ENCODE results near the gene SENP8. TPM values are rescaled to one million over a fixed set of nuclear protein-coding genes. Genes with fewer than 3 reads are reported as not detected.

The SENP8 gene
- total and polyA plus RNA-seq, 2 of the 8 experiments (the other 6 are each of a cell fraction or from before 2014, with no cell fraction given): 4.1 to 6.0 TPM

- Histone ChIP-seq H3K56ac (replicated peaks; ENCODE audit: insufficient read length, low read depth, low read length) (no peak overlapping the region), H3K4me2 (ENCODE audit: insufficient read depth in 1 of 2, low read depth in 2 of 2, low read length in 2 of 2) (no peak overlapping the region), H3K9ac (replicated peaks in 1 of 4; ENCODE audit: extremely low read depth in 1 of 4, low read depth in 3 of 4, low read length in 3 of 4) (no peak overlapping the region), H3K4me3 (ENCODE audit: extremely low read depth in 1 of 4, insufficient read depth in 2 of 4, low read depth in 3 of 4, low read length in 4 of 4) (no peak overlapping the region), H3K18ac (ENCODE audit: extremely low read depth, low read length) (no peak overlapping the region), H3K23ac (ENCODE audit: insufficient read length) (no peak overlapping the region), H2AFZ (ENCODE audit: low read length) (no peak overlapping the region), H3K14ac (ENCODE audit: insufficient read length) (no peak overlapping the region), H2BK5ac (ENCODE audit: low read depth, low read length) (no peak overlapping the region), H2BK15ac (ENCODE audit: low read length) (no peak overlapping the region), H3K4me1 (replicated peaks in 1 of 4; ENCODE audit: control insufficient read depth in 3 of 4, insufficient read depth in 4 of 4, low read length in 3 of 4) (peaks cover 2 to 5% (median 4%) of the 10 kb centered on the region in 4 experiments; a peak in 6 of 7 replicates), H3K79me1 (ENCODE audit: low read depth, low read length) (no peaks in the 10 kb centered on the region), H2BK20ac (ENCODE audit: low read length) (no peak overlapping the region), H4K20me1 (replicated peaks in 1 of 2; ENCODE audit: control insufficient read depth in 1 of 2, insufficient read depth in 2 of 2, low read length in 2 of 2) (no peaks in the 10 kb centered on the region), H3K23me2 (ENCODE audit: low read depth, low read length) (peaks cover 6% of the 10 kb centered on the region), H3K27ac (ENCODE audit: low read depth, low read length) (no peak overlapping the region), H2BK12ac (ENCODE audit: low read depth, low read length) (no peak overlapping the region), H2AK5ac (ENCODE audit: low read depth, low read length) (no peak overlapping the region), H3K9me3 (ENCODE audit: insufficient read depth in 2 of 2, low read depth in 1 of 2, low read length in 1 of 2) (no peaks in the 10 kb centered on the region), H3K27me3 (replicated peaks in 1 of 4; ENCODE audit: control insufficient read depth in 3 of 4, extremely low read depth in 1 of 4, insufficient read depth in 3 of 4, low read length in 3 of 4) (peaks cover 7 to 16% (median 15%) of the 10 kb centered on the region in 4 experiments; a peak in 6 of 7 replicates), H4K8ac (ENCODE audit: extremely low read depth, insufficient read depth, low read length) (no peak overlapping the region), H4K91ac (replicated peaks; ENCODE audit: insufficient read length, low read length) (no peak overlapping the region), H3K79me2 (ENCODE audit: control insufficient read depth in 1 of 2, insufficient read depth in 2 of 2, low read length in 2 of 2) (no peaks in the 10 kb centered on the region), H2BK120ac (replicated peaks; ENCODE audit: low read depth, low read length) (no peak overlapping the region), H3K4ac (replicated peaks; ENCODE audit: insufficient read length, low read depth, low read length) (no peak overlapping the region), H3K36me3 (ENCODE audit: control insufficient read depth in 2 of 4, insufficient read depth in 4 of 4, low read length in 3 of 4) (no peaks in the 10 kb centered on the region), H4K5ac (ENCODE audit: insufficient read length, low read depth, low read length) (no peak overlapping the region)
- DNase-seq (ENCODE audit: low read depth in 1 of 2, low spot score in 2 of 2): no peak
- ChIA-PET POLR2A (ENCODE audit: partially characterized antibody) (no interaction called here), CTCF (ENCODE audit: partially characterized antibody) (no interaction called here)
- WGBS, 2 experiments (ENCODE audit: extremely low coverage in 1 of 2, insufficient coverage in 1 of 2, insufficient read length in 1 of 2, insufficient replicate concordance in 2 of 2, low coverage in 1 of 2, low lambda C conversion rate in 2 of 2, missing lambda C conversion rate in 1 of 2): 84% methylated on average over 3 of the region's 3 CpGs; no CpG with 5 or more reads in 1 of the 2 experiments
- no peak for FAIRE-seq
- TF ChIP-seq TAF1 (IDR thresholded peaks at IDR 0.05; ENCODE audit: low read depth, low read length) (no peak), KDM1A (IDR thresholded peaks at IDR 0.05; ENCODE audit: borderline replicate concordance, low read length) (no peak), EGR1 (IDR thresholded peaks at IDR 0.05; ENCODE audit: borderline replicate concordance, low read depth, low read length) (no peak), RAD21 (IDR thresholded peaks at IDR 0.05 in 1 of 2, conservative IDR thresholded peaks at IDR 0.05 in 1 of 2; ENCODE audit: low read depth in 2 of 2, low read length in 2 of 2) (no peak), TBP (IDR thresholded peaks at IDR 0.05; ENCODE audit: low read depth, low read length) (no peak), SAP30 (IDR thresholded peaks at IDR 0.05; ENCODE audit: insufficient read depth, insufficient replicate concordance, low read length) (no peak), CHD1 (IDR thresholded peaks at IDR 0.05; ENCODE audit: low read depth, low read length) (no peak), GTF2F1 (IDR thresholded peaks at IDR 0.05; ENCODE audit: borderline replicate concordance, low read depth, low read length) (no peak), USF2 (IDR thresholded peaks at IDR 0.05; ENCODE audit: low read length) (no peak), E2F6 (IDR thresholded peaks at IDR 0.05) (no peak), ASH2L (IDR thresholded peaks at IDR 0.05; ENCODE audit: low read length) (no peak), CTBP2 (IDR thresholded peaks at IDR 0.05; ENCODE audit: borderline replicate concordance, insufficient read depth, insufficient read length, low read length) (no peak)
Observed at GRCh38 chr15:72192416-72192815, 74.2 kb downstream of the SENP8 start.
